ENCODE measurements around the gene ADAMTS9.

DNA sequence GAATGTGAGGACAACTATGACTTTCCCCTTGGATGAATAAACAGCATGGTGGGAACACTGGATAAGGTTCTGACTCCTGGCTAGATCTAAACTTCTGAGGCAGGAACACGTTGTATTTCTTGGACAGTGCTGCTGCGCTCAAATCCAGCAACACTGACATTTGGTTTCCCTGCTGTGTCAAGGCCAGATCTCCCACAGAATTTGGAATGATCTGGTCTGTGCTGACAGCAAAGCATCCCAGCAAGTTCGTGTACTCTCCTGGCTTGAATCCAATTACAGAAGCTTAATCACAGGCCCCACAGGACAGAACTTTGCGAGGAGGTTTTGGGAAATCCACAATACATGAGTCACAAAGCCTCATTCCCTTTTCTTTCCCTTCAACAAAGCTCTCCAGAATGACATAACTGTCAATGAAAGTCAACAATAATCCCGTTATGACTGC is 92.5 kb downstream of the ADAMTS9 start:
- TF ChIP-seq CREB1 (IDR thresholded peaks at IDR 0.05; ENCODE audit: low read depth) = no peak
- TF ChIP-seq USF1 (IDR thresholded peaks at IDR 0.05) = no peak
- TF ChIP-seq EP300 (IDR thresholded peaks at IDR 0.05; ENCODE audit: borderline replicate concordance) = no peak
- TF ChIP-seq TCF12 (IDR thresholded peaks at IDR 0.05; ENCODE audit: low read depth) = no peak
- TF ChIP-seq EGR1 (IDR thresholded peaks at IDR 0.05) = no peak
- no peak for TF ChIP-seq TEAD4 (IDR thresholded peaks at IDR 0.05)

Measured in Ishikawa (cell line).